Stimulated activated naive CD8-positive, alpha-beta T cell treated with anti-CD3 and anti-CD28 coated beads, Interleukin-15, Interleukin-2, amounts not matched to agents 100 ng/mL and 50 ng/mL, for 24 hours (primary cell): ENCODE data around the gene RTN4R.

Experiments
- H3K27ac Mint-ChIP-seq: one replicate; pipeline ENCODE4 v1.8.0; 2021; ENCODE audit warnings: mild to moderate bottlenecking, mixed read lengths
- H3K27me3 Mint-ChIP-seq: one replicate; pipeline ENCODE4 v1.8.0; 2021; ENCODE audit warnings: mixed read lengths
- H3K36me3 Mint-ChIP-seq: one replicate; pipeline ENCODE4 v1.8.0; 2021; ENCODE audit warnings: low read depth, mixed read lengths
- H3K4me1 Mint-ChIP-seq: one replicate; pipeline ENCODE4 v1.8.0; 2021; ENCODE audit warnings: low read depth, mixed read lengths
- H3K4me3 Mint-ChIP-seq: one replicate; pipeline ENCODE4 v1.8.0; 2021; ENCODE audit warnings: mild to moderate bottlenecking, mixed read lengths
- H3K9me3 Mint-ChIP-seq: one replicate; pipeline ENCODE4 v1.8.0; 2021; ENCODE audit warnings: mixed read lengths

Gene RTN4R

GRCh38 chr22:20247010-20247505 lies 21.1 kb downstream of the RTN4R start:
- H3K9me3 Mint-ChIP-seq, result no peaks in the 10 kb centered on the region
- no peaks in the 10 kb centered on the region for H3K36me3 Mint-ChIP-seq
- H3K27me3 Mint-ChIP-seq, result no peaks in the 10 kb centered on the region
- no peak overlapping the region for H3K27ac Mint-ChIP-seq
- H3K4me3 Mint-ChIP-seq, result no peak overlapping the region
- H3K4me1 Mint-ChIP-seq, result peaks cover 38% of the 10 kb centered on the region

- H3K27me3 Mint-ChIP-seq, result no peaks in the 10 kb centered on the region
- H3K9me3 Mint-ChIP-seq, result no peaks in the 10 kb centered on the region
- no peak overlapping the region for H3K4me3 Mint-ChIP-seq
- H3K4me1 Mint-ChIP-seq, result peaks cover 39% of the 10 kb centered on the region
- no peak overlapping the region for H3K27ac Mint-ChIP-seq
- no peaks in the 10 kb centered on the region for H3K36me3 Mint-ChIP-seq
Observed at GRCh38 chr22:20246368-20247009, 21.6 kb downstream of the RTN4R start.

GRCh38 chr22:20245577-20246367 lies 22.3 kb downstream of the RTN4R start:
- Mint-ChIP-seq H3K4me3 (peak overlapping the region; percentile 26), H3K36me3 (no peaks in the 10 kb centered on the region), H3K4me1 (peaks cover 39% of the 10 kb centered on the region), H3K27me3 (no peaks in the 10 kb centered on the region), H3K9me3 (no peaks in the 10 kb centered on the region), H3K27ac (peak overlapping the region; percentile 74)

DNA sequence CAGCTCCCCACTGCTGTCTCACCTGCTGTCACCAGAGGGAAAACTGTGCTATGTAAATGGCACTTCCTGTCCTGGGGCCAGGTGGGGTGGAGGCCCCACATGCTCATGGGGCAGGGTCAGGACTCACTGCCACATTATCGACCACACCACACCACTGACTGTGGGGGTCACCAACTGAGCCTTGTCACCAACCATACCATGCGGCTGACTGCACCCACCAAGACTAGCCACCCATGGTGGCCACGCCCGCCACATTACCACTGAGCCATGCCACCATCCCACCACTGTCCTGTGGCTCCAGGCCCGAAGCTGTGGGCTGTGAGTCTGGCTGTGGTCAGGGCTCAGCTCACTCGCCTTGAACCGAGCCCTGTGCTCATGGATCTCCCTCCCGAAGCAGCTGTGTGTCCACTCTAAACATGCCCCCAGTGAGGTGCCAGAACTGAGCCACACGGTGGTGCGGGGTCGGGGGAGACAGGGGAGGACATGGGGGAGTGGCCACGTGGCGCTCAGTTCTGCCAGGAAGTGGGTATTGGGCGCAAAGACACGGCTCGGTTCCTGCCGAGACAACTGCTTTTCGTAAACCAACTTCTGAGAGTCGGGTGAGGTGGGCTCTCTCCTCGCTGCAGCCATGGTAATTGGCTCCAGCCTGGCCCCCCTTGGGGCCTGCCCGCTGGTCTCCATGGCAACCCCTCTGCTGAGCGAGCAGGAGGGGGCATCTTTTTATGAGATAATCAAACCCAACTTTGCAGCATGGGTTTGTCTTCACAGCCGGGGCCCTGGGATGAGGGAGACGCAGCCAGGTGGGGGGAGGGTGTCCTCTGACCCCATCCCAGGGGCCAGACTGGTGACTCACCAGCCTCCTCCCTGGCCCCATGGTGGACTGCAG lies 23.2 kb downstream of the RTN4R start:
- H3K36me3 Mint-ChIP-seq, result no peaks in the 10 kb centered on the region
- peaks cover 39% of the 10 kb centered on the region for H3K4me1 Mint-ChIP-seq
- H3K9me3 Mint-ChIP-seq, result no peaks in the 10 kb centered on the region
- H3K27ac Mint-ChIP-seq, result peak overlapping the region; percentile 88
- H3K4me3 Mint-ChIP-seq, result peak overlapping the region; percentile 44
- no peaks in the 10 kb centered on the region for H3K27me3 Mint-ChIP-seq

DNA sequence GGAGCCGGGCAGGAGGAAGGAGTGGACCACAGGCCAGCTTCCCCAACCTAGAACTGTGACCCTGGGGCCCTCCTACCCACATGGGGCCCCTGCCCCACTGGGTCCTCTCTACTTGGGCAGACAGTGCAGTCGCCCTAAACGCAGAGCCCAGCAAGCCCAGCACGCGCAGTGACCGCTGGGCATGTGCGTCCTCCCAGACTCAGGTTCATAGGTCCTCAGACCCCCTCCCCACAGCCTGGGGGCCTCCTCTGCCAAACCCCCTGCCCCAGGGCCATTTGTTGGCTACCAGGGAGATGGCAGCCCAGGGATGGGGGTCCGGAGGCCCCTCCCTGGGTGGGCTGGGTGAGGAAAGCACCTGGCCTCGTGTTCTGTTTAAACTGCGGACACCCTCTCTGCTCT lies 23.9 kb downstream of the RTN4R start:
- Mint-ChIP-seq H3K27ac (peak overlapping the region; percentile 88), H3K9me3 (no peaks in the 10 kb centered on the region), H3K27me3 (no peaks in the 10 kb centered on the region), H3K4me3 (peak overlapping the region; percentile 44), H3K36me3 (no peaks in the 10 kb centered on the region), H3K4me1 (peaks cover 43% of the 10 kb centered on the region)

GRCh38 chr22:20243537-20244249 lies 24.4 kb downstream of the RTN4R start:
- Mint-ChIP-seq H3K27ac (peak overlapping the region; percentile 52), H3K9me3 (no peaks in the 10 kb centered on the region), H3K4me1 (peaks cover 48% of the 10 kb centered on the region), H3K36me3 (no peaks in the 10 kb centered on the region), H3K27me3 (no peaks in the 10 kb centered on the region), H3K4me3 (peak overlapping the region; percentile 32)

DNA sequence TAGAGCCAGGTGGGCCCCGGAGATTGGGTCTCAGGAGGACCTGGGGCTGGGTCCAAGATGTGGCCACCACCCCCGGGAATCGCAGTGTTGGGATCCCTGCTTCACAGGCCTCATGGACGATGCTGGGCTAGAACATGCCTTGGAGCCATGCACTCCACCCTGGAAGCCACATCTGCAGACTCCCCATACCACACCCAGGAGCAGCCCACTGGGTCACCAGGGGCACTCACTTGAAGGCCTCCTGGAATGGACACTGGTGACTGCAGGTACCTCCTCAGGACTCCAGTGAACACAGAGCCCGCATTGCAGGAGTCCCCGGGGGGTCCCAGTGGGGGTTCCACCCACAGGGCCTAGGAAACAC lies 25.0 kb downstream of the RTN4R start:
- H3K4me1 Mint-ChIP-seq, result peaks cover 53% of the 10 kb centered on the region
- peak overlapping the region; percentile 32 for H3K4me3 Mint-ChIP-seq
- no peaks in the 10 kb centered on the region for H3K27me3 Mint-ChIP-seq
- no peaks in the 10 kb centered on the region for H3K9me3 Mint-ChIP-seq
- peak overlapping the region; percentile 52 for H3K27ac Mint-ChIP-seq
- no peaks in the 10 kb centered on the region for H3K36me3 Mint-ChIP-seq

DNA sequence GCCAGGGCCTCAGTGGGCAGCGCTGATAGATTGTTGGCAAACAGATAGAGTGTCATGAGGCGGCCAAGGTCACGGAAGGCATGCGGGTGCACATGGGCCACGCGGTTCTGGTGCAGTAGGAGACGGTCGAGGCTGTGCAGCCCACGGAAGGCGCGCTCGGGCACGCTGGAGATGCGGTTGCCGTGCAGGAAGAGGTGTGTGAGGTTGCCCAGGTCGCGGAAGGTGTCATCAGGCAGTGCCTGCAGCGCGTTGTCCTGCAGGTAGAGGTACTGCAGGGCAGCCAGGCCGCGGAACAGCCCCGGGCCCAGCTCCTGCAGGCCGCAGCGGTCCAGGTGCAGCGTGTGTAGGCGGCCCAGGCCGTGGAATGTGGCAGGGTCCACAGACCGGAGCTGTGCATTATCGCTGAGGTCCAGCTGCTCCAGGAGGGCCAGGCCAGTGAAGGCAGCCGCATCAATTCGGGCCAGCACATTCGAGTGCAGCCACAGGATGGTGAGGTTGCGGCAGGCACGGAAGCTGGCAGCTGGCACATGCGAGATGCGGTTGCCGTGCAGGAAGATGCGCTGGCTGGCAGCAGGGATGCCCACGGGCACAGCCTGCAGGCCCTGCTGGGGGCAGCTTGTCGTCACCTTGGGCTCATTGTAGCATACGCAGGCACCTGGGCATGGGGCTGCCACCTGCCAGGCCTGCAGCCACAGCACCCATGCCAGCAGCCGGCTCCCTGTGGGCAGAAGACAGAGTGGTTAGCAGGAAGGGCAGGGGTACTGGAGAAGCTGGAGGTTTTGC lies 25.5 kb downstream of the RTN4R start:
- H3K27me3 Mint-ChIP-seq, result no peaks in the 10 kb centered on the region
- H3K36me3 Mint-ChIP-seq, result no peaks in the 10 kb centered on the region
- H3K27ac Mint-ChIP-seq, result peak overlapping the region; percentile 53
- H3K4me1 Mint-ChIP-seq, result peaks cover 53% of the 10 kb centered on the region
- no peaks in the 10 kb centered on the region for H3K9me3 Mint-ChIP-seq
- H3K4me3 Mint-ChIP-seq, result no peak overlapping the region

- H3K27ac Mint-ChIP-seq, result no peak overlapping the region
- no peaks in the 10 kb centered on the region for H3K9me3 Mint-ChIP-seq
- peaks cover 55% of the 10 kb centered on the region for H3K4me1 Mint-ChIP-seq
- no peak overlapping the region for H3K4me3 Mint-ChIP-seq
- no peaks in the 10 kb centered on the region for H3K36me3 Mint-ChIP-seq
- no peaks in the 10 kb centered on the region for H3K27me3 Mint-ChIP-seq
Observed at GRCh38 chr22:20241579-20242392, 26.3 kb downstream of the RTN4R start.

DNA sequence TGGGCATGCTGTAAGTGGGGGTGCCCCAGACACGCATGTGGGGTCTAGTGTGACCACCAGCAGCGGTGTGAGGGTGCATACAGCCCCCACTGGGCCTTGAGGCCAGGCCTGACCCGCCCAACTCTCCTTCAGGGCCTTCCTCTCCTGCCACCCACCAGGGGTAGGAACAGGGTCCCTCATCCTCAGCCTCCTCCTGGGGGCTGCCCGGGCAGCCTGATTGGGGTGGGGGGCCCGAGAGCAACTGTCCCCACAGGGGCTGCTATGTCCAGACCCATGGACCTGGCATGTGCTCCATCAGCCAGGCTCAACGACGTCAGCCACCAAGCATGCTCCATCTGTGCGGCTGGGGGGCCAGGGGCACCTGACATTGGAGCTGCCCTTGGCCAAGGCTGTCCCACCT lies 27.2 kb downstream of the RTN4R start:
- Mint-ChIP-seq H3K4me3 (no peak overlapping the region), H3K9me3 (no peaks in the 10 kb centered on the region), H3K36me3 (no peaks in the 10 kb centered on the region), H3K27me3 (no peaks in the 10 kb centered on the region), H3K27ac (no peak overlapping the region), H3K4me1 (peaks cover 55% of the 10 kb centered on the region)

- Mint-ChIP-seq H3K27ac (no peak overlapping the region), H3K4me1 (peaks cover 50% of the 10 kb centered on the region), H3K4me3 (no peak overlapping the region), H3K27me3 (no peaks in the 10 kb centered on the region), H3K9me3 (no peaks in the 10 kb centered on the region), H3K36me3 (no peaks in the 10 kb centered on the region)
Observed at GRCh38 chr22:20240447-20240764, 27.7 kb downstream of the RTN4R start.

- Mint-ChIP-seq H3K4me3 (no peak overlapping the region), H3K27ac (no peak overlapping the region), H3K4me1 (peaks cover 44% of the 10 kb centered on the region), H3K9me3 (no peaks in the 10 kb centered on the region), H3K36me3 (no peaks in the 10 kb centered on the region), H3K27me3 (no peaks in the 10 kb centered on the region)
Observed at GRCh38 chr22:20239676-20240446, 28.3 kb downstream of the RTN4R start.
